Esophagus muscularis mucosa (tissue), 4 donors: Measurements from ENCODE around the gene RFXANK.

Experiments used
- CTCF ChIP-seq, 3 experiments: fragments of 200-600 bp in 2 of 3; fragments of 450-650 bp in 1 of 3; sonication (generic) in 2 of 3; IDR thresholded peaks; one replicate each; pipeline ENCODE4 v1.5.1; 2017 to 2019; ENCODE audit warnings: antibody characterized with exemption in 3 of 3, mild to moderate bottlenecking in 2 of 3, moderate library complexity in 1 of 3
- EP300 ChIP-seq: sonication (generic); formaldehyde crosslinking; IDR thresholded peaks from one replicate; pipeline ENCODE4 v1.6.1; 2017; ENCODE audit warnings: antibody characterized with exemption
- POLR2A ChIP-seq: fragments of 450-650 bp; IDR thresholded peaks from one replicate; pipeline ENCODE4 v1.6.1; 2017; ENCODE audit warnings: antibody characterized with exemption, moderate library complexity, mild to moderate bottlenecking, low read depth

GRCh38 chr19:19159534-19159933 lies 32.5 kb upstream of the RFXANK start:
- TF ChIP-seq POLR2A (no peak), CTCF (IDR thresholded peaks at IDR 0.05) (no peak), EP300 (no peak)
